ENCODE results near the gene MMEL1.

The MMEL1 gene

GRCh38 chr1:2586154-2587070 is 46.4 kb downstream of the MMEL1 start, which contains the start of gene PRXL2B:
PRXL2B (plus strand) TSS chr1:2586777; CDS start chr1:2586886, 109 bp downstream.
- no peak for TF ChIP-seq CTCF (IDR thresholded peaks at IDR 0.05)

GRCh38 chr1:2585318-2586092 is 47.3 kb downstream of the MMEL1 start:
- TF ChIP-seq CTCF (IDR thresholded peaks at IDR 0.05): no peak

- TF ChIP-seq CTCF (IDR thresholded peaks at IDR 0.05): no peak
These were observed 48.0 kb downstream of the MMEL1 start for GRCh38 chr1:2584686-2585317.

DNA sequence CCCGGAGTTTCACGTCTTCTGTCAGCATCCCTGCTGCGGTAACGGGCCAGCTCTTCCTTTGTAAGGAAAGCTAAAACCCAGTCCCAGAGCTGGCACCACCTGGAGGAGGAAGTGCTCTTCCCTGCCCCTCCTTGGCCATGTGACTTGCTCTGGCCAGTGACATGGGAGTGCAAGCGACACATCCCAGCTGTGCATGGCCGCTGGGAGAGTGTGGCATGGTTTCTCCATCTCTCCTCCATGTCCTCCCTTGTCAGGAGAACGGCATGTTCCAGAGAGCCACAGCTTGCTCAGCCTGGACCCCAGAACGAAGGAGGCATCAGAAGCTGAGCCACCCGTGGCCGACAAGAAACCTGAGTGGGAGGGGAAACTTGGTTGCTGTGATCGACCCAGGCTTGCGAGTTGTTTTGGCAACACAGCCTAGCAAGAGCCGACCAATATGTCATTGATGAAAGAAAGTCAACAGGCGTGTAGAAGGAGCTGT is 48.9 kb downstream of the MMEL1 start:
- no peak for TF ChIP-seq CTCF (IDR thresholded peaks at IDR 0.05)

- no peak for TF ChIP-seq CTCF (IDR thresholded peaks at IDR 0.05)
These were observed 49.5 kb downstream of the MMEL1 start for GRCh38 chr1:2583331-2583791.

GRCh38 chr1:2582391-2582790 is 50.4 kb downstream of the MMEL1 start:
- TF ChIP-seq CTCF (IDR thresholded peaks at IDR 0.05): no peak

DNA sequence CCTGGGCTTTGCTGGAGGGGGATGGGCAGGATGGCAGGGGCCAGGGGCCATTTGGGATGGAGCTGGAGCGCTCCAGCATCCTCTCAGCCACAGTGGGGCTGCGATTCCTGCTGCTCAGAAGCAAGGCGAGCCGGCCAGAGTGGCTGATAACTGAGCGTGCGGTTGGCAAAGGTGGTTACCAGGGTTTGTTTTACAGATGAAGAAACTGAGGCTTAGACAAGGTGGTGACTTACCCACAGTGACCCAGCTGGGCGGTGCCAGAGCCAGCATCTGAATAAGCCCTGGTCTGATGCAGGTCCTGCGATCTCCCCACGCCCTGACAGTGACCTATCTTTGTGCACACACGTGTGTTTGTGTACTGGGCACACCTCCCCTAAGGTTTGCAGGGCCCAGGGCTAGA is 52.1 kb downstream of the MMEL1 start:
- no peak for TF ChIP-seq CTCF (IDR thresholded peaks at IDR 0.05)
